GM12878 (cell line): ENCODE measurements around the gene RCN2. TPM values are rescaled to one million over a fixed set of nuclear protein-coding genes. Genes with fewer than 3 reads are reported as not detected.
A peak's percentile ranks its signal among the peaks of the same experiment; 100 is the strongest.

Source experiments
- ATAC-seq: fragments of 200-7000 bp; cut with Tn5 transposase; 3 replicates; pipeline ENCODE4 v1.9.1; 2020; ENCODE audit warnings: mild to moderate bottlenecking, moderate library complexity
- BruUV-seq: library from RNA; stranded (reverse); fragments of 400-500 nt; replicated peaks from 2 replicates; lab custom pipeline; 2021; lab: Mats Ljungman, UMichigan
- CTCF ChIA-PET: fragments of 300-600 bp; sonication (Branson Sonifier 250); formaldehyde crosslinking; extraction: SDS; loops from one replicate; lab custom pipeline; 2021; ENCODE audit warnings: inconsistent platforms; lab: Yijun Ruan, JAX
- POLR2A ChIA-PET: fragments of 350-600 bp; formaldehyde crosslinking; extraction: SDS; loops from one replicate; lab custom pipeline; 2021; ENCODE audit warnings: inconsistent platforms; lab: Charles Lee
- RAD21 ChIA-PET: fragments of 300-600 bp; sonication (Branson Sonifier 250); formaldehyde crosslinking; loops from one replicate; lab custom pipeline; 2023; ENCODE audit warnings: antibody characterized with exemption; ENCODE audit not compliant: unreplicated experiment; lab: Charles Lee
- SMC1A ChIA-PET: fragments of 300-600 bp; sonication (Branson Sonifier 250); formaldehyde crosslinking; loops from one replicate; lab custom pipeline; 2023; ENCODE audit not compliant: unreplicated experiment, uncharacterized antibody; lab: Charles Lee
- DNase-seq: peaks from one replicate; pipeline ENCODE4 v3.0.0-alpha.2; 2011; ENCODE audit warnings: low read depth, low spot score
- FAIRE-seq: peaks from 3 replicates; lab custom pipeline; 2011; peaks lifted over from hg19 to GRCh38; lab: Jason Lieb, UNC
- H2AFZ ChIP-seq: 2 replicates; pipeline ENCODE4 v1.6.0; 2011; ENCODE audit warnings: low read depth, low read length, control low read depth; ENCODE audit not compliant: control insufficient read depth
- H3K27ac ChIP-seq: 2 replicates; pipeline ENCODE4 v1.5.1; 2011; ENCODE audit warnings: control low read depth; ENCODE audit not compliant: control insufficient read depth, insufficient read depth
- H3K27me3 ChIP-seq, 2 experiments: replicated peaks in 1 of 2; 2 replicates each; pipeline versions ENCODE4 v1.6.0 to v1.6.1; 2011; ENCODE audit warnings: low read length in 1 of 2; ENCODE audit not compliant: control insufficient read depth in 2 of 2, insufficient read depth in 2 of 2
- H3K36me3 ChIP-seq, 2 experiments: 2 replicates each; pipeline ENCODE4 v1.5.1; 2011; ENCODE audit warnings: low read length in 1 of 2; ENCODE audit not compliant: control insufficient read depth in 2 of 2, insufficient read depth in 2 of 2
- H3K4me1 ChIP-seq: 2 replicates; pipeline ENCODE4 v1.6.1; 2011; ENCODE audit warnings: mild to moderate bottlenecking, low read length, moderate library complexity, mixed read lengths; ENCODE audit not compliant: control insufficient read depth, insufficient read depth
- H3K4me2 ChIP-seq: 2 replicates; pipeline ENCODE4 v1.6.0; 2011; ENCODE audit warnings: control low read depth; ENCODE audit not compliant: control insufficient read depth, insufficient read depth
- H3K4me3 ChIP-seq: fragments of 200-600 bp; sonication (generic); 2 replicates; pipeline ENCODE4 v1.5.1; 2016
- H3K79me2 ChIP-seq: 2 replicates; pipeline ENCODE4 v1.6.0; 2011; ENCODE audit warnings: low read length; ENCODE audit not compliant: control insufficient read depth, insufficient read depth
- H3K9ac ChIP-seq: 2 replicates; pipeline ENCODE4 v1.8.0; 2011; ENCODE audit warnings: low read length, control low read depth, mixed read lengths; ENCODE audit not compliant: control insufficient read depth, insufficient read depth
- H3K9me3 ChIP-seq: replicated peaks from 3 replicates; pipeline ENCODE4 v1.5.1; 2011; ENCODE audit warnings: mild to moderate bottlenecking, low read length; ENCODE audit not compliant: control insufficient read depth, insufficient read depth
- H4K20me1 ChIP-seq: 2 replicates; pipeline ENCODE4 v1.6.0; 2011; ENCODE audit not compliant: control insufficient read depth, insufficient read depth
- ATF3 ChIP-seq: IDR thresholded peaks from 2 replicates; pipeline ENCODE4 v1.6.1; 2011; ENCODE audit warnings: low read depth, mild to moderate bottlenecking, low read length, moderate library complexity, borderline replicate concordance; ENCODE audit errors: extremely low read depth
- BHLHE40 ChIP-seq, 2 experiments: fragments of 450-650 bp in 1 of 2; IDR thresholded peaks; 2 replicates each; pipeline ENCODE4 v1.6.1; 2011 to 2017; ENCODE audit warnings: low read depth in 2 of 2, borderline replicate concordance in 1 of 2, improper control_type of control experiment in 1 of 2, low read length in 1 of 2, mild to moderate bottlenecking in 1 of 2
- ETV6 ChIP-seq, 2 experiments: fragments of 450-650 bp in 1 of 2; IDR thresholded peaks in 1 of 2; conservative IDR thresholded peaks in 1 of 2; 2 replicates each; pipeline ENCODE4 v1.6.1; 2014; ENCODE audit warnings: antibody characterized with exemption in 1 of 2, borderline replicate concordance in 1 of 2, low read depth in 1 of 2, mild to moderate bottlenecking in 1 of 2, moderate library complexity in 1 of 2
- MTA3 ChIP-seq: IDR thresholded peaks from 2 replicates; pipeline ENCODE4 v1.6.1; 2012; ENCODE audit warnings: low read length, inconsistent platforms, borderline replicate concordance
- SRF ChIP-seq, 2 experiments: IDR thresholded peaks; 2 replicates each; pipeline ENCODE4 v1.6.1; 2011; ENCODE audit warnings: low read depth in 2 of 2, low read length in 2 of 2, mild to moderate bottlenecking in 1 of 2, moderate library complexity in 1 of 2
- ZNF687 ChIP-seq: fragments of 450-650 bp; IDR thresholded peaks from 2 replicates; pipeline ENCODE4 v1.6.1; 2017; ENCODE audit warnings: mild to moderate bottlenecking, moderate library complexity
- WGBS: methylation state at CpG from one replicate; pipeline ENCODE4 v1.1.6; 2016; ENCODE audit warnings: low lambda C conversion rate; ENCODE audit not compliant: insufficient replicate concordance, insufficient coverage; ENCODE audit errors: missing lambda C conversion rate; 5-methylcytosine and 5-hydroxymethylcytosine counted together
- in situ Hi-C: fragments of 300-500 bp; cut with MboI; formaldehyde crosslinking; loops from 9 replicates; pipeline ENCODE4 v1.14.3; 2018; ENCODE audit warnings: mixed read lengths
- intact Hi-C: fragments of 100-400 bp; cut with micrococcal nuclease; formaldehyde crosslinking; loops from one replicate; pipeline ENCODE4 v1.14.2; 2022; ENCODE audit not compliant: unreplicated experiment
- polyA plus RNA-seq, 11 experiments: library from polyadenylated mRNA; depleted of rRNA in 4 of 11; unstranded in 6 of 11; stranded (reverse) in 5 of 11; fragments of >200 nt; fragmentation: Nextera tagmentation in 4 of 11; fragmentation: Illumina TruSeq in 1 of 11; extraction: Ambion mirVana in 4 of 11; extraction: Trizol in 1 of 11; gene quantifications; 1 replicate in 1 of 11; 2 replicates in 10 of 11; pipeline versions ENCODE4 v1.2.1 to v1.2.3, GENCODE V29; 2011 to 2016; ENCODE audit warnings: inconsistent platforms in 2 of 11, missing spikeins in 2 of 11, low read depth in 1 of 11
- total RNA-seq, 4 experiments: library from RNA; depleted of rRNA in 3 of 4; stranded (reverse); fragments of >200 nt in 3 of 4; fragmentation: Illumina TruSeq in 1 of 4; extraction: Trizol in 1 of 4; gene quantifications; 2 replicates each; pipeline versions ENCODE4 v1.2.1 to v1.2.3, GENCODE V29; 2013 to 2021
- TF ChIP-seq, protein P1 (sequence below): IDR thresholded peaks from 2 replicates; pipeline ENCODE4 v1.6.1; 2011; ENCODE audit warnings: mild to moderate bottlenecking, low read depth, low read length, moderate library complexity; ENCODE audit not compliant: insufficient replicate concordance
- TF ChIP-seq, protein P2 (sequence below): fragments of 450-650 bp; formaldehyde crosslinking; IDR thresholded peaks from 2 replicates; pipeline ENCODE4 v1.4.0; 2020; ENCODE audit warnings: mild to moderate bottlenecking, moderate library complexity

The RCN2 gene
- total and polyA plus RNA-seq, 10 of the 15 experiments (the other 5 are each of a cell fraction or from before 2014, with no cell fraction given): 4.9 to 41.0 (median 12.9) TPM

- TF ChIP-seq, protein P1, sequence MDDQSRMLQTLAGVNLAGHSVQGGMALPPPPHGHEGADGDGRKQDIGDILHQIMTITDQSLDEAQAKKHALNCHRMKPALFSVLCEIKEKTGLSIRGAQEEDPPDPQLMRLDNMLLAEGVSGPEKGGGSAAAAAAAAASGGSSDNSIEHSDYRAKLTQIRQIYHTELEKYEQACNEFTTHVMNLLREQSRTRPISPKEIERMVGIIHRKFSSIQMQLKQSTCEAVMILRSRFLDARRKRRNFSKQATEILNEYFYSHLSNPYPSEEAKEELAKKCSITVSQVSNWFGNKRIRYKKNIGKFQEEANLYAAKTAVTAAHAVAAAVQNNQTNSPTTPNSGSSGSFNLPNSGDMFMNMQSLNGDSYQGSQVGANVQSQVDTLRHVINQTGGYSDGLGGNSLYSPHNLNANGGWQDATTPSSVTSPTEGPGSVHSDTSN: peak; percentile 1
- TF ChIP-seq SRF (IDR thresholded peaks at IDR 0.05; ENCODE audit: low read depth in 2 of 2, low read length in 2 of 2) (no peak), MTA3 (no peak)
Observed at GRCh38 chr15:76904461-76905012, 27.0 kb upstream of the RCN2 start (continued).

DNA sequence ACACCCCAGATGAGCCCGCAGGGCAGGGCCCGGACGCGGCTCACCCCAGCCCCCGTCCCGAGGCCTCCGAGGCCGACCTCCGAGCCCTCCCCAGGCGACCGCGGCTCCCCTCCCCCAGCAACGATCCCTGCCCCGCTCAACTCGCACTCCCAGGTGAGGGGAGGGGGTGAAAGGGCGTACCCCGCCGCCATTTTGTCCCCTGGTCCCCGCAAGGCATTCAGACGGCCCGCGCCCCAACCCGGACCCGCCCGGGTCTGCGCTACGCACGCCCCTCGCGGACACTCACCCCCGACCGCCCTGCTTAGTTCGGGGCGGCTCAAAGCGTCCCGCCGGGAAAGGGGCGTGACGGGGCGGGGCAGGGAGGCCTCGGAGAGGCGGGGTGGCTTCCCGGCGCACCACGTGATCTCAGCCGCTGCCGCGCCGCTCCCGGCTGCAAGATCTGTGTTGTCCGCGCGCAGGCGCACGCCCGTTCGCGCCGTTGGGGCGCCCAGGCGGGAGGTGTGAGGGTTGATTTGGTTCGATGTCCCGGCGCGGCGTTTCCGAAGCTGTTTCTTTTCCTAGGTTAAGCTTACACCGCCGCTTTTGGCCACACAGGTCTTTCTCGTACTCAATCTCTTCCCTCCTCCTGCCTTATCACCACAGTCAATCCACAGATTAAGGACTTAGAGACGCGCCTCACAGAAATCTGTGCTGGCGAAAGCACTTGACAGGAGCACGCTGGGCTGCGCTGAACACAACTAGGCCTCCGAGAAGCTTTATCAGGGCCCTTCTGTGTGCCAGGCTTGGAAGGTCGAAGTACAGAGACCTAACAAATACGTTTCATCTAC is 26.3 kb upstream of the RCN2 start, which contains the start of gene SCAPER:
SCAPER (minus strand) TSS at position 328 of the 827 bp plus-strand sequence. CDS start 21,523 bp downstream, outside the sequence.
- DNase-seq (peak; percentile 63), ATAC-seq (peak; percentile 95), FAIRE-seq (peak; percentile 13)
- H3K4me3 ChIP-seq: peak within 1 kb of the TSS; percentile 78
- H3K27ac ChIP-seq: peak within 1 kb of the TSS; percentile 44
- peak within 1 kb of the TSS; percentile 88 for H3K4me2 ChIP-seq
- no peaks in the 10 kb centered on the region for H4K20me1 ChIP-seq
- peaks cover 13% of the 10 kb centered on the region for H3K4me1 ChIP-seq
- H3K9me3 ChIP-seq: no peaks in the 10 kb centered on the region
- peaks cover 3% of the 10 kb centered on the region for H3K79me2 ChIP-seq
- H2AFZ ChIP-seq: peak within 1 kb of the TSS; percentile 93
- SMC1A ChIA-PET: interaction anchor here (1.0 to 2.0 kb wide), 2 partner anchors 30 to 94 kb away, joined by 4 to 8 read pairs; no protein-coding TSS in a partner anchor
- RAD21 ChIA-PET: no interaction called here
- in situ Hi-C loops: no loop called here
- no peaks in the 10 kb centered on the region for H3K36me3 ChIP-seq
- WGBS: under 1% methylated on average over 38 of the region's 78 CpGs
- CTCF ChIA-PET: interaction anchor here (1.4 to 1.6 kb wide), 2 partner anchors 126 to 202 kb away, joined by 5 read pairs; no protein-coding TSS in a partner anchor
- H3K9ac ChIP-seq: peak within 1 kb of the TSS; percentile 71
- POLR2A ChIA-PET: interaction anchor here (0.6 kb wide), 1 partner anchor 74 kb away, joined by 5 read pairs; no protein-coding TSS in a partner anchor
- H3K27me3 ChIP-seq: no peaks in the 10 kb centered on the region
- intact Hi-C loops: no loop called here
- no TSS peak for BruUV-seq
- TF ChIP-seq ATF3 (peak; percentile 73; the same call in 1 of the 2 replicates), ETV6 (conservative IDR thresholded peaks at IDR 0.05 in 1 of 2, IDR thresholded peaks at IDR 0.05 in 1 of 2; ENCODE audit: borderline replicate concordance in 1 of 2, low read depth in 1 of 2) (no peak), BHLHE40 (IDR thresholded peaks at IDR 0.05; ENCODE audit: borderline replicate concordance in 1 of 2, low read depth in 2 of 2, low read length in 1 of 2) (peak; percentile 36 to 76; a peak in 3 of 4 replicates), ZNF687 (peak; percentile 94)
- TF ChIP-seq, protein P2, sequence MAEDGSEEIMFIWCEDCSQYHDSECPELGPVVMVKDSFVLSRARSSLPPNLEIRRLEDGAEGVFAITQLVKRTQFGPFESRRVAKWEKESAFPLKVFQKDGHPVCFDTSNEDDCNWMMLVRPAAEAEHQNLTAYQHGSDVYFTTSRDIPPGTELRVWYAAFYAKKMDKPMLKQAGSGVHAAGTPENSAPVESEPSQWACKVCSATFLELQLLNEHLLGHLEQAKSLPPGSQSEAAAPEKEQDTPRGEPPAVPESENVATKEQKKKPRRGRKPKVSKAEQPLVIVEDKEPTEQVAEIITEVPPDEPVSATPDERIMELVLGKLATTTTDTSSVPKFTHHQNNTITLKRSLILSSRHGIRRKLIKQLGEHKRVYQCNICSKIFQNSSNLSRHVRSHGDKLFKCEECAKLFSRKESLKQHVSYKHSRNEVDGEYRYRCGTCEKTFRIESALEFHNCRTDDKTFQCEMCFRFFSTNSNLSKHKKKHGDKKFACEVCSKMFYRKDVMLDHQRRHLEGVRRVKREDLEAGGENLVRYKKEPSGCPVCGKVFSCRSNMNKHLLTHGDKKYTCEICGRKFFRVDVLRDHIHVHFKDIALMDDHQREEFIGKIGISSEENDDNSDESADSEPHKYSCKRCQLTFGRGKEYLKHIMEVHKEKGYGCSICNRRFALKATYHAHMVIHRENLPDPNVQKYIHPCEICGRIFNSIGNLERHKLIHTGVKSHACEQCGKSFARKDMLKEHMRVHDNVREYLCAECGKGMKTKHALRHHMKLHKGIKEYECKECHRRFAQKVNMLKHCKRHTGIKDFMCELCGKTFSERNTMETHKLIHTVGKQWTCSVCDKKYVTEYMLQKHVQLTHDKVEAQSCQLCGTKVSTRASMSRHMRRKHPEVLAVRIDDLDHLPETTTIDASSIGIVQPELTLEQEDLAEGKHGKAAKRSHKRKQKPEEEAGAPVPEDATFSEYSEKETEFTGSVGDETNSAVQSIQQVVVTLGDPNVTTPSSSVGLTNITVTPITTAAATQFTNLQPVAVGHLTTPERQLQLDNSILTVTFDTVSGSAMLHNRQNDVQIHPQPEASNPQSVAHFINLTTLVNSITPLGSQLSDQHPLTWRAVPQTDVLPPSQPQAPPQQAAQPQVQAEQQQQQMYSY: no peak
